GM19238 (cell line): ENCODE data around the gene CRYBG2.
"Not testable (repeated sequence)": the region's sequence is repeated elsewhere in the genome, so short reads cannot be mapped to it uniquely, and the experiment has no call there.

Experiments used
- DNase-seq: peaks from one replicate; pipeline ENCODE4 v3.0.0; 2011; ENCODE audit warnings: low spot score; ENCODE audit not compliant: insufficient read length

Gene CRYBG2

GRCh38 chr1:26350701-26351589 lies 3.0 kb downstream of the CRYBG2 start:
- no peak for DNase-seq

DNA sequence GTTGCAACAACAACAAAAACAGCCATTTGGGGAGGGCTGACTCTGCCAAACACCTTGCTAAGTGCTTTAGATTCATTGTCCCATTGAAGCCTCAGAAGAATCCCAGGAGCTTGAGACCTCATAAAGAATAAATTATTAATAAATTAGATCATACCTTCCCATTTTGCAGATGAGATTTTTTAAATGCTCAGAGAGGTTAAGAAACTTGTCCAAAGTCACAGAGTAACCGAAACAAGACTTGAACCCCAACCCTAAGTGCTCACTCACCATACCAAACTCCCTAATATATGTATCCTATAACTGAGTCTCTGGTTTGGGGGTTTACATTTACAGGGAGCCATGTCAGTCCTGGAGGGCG lies 3.6 kb downstream of the CRYBG2 start:
- no peak for DNase-seq

- DNase-seq, result no peak
Observed at GRCh38 chr1:26349877-26350244, 4.1 kb downstream of the CRYBG2 start.

GRCh38 chr1:26349188-26349876 lies 4.6 kb downstream of the CRYBG2 start:
- DNase-seq, result no peak

- no peak for DNase-seq
Observed at GRCh38 chr1:26346274-26347033, 7.5 kb downstream of the CRYBG2 start.

DNA sequence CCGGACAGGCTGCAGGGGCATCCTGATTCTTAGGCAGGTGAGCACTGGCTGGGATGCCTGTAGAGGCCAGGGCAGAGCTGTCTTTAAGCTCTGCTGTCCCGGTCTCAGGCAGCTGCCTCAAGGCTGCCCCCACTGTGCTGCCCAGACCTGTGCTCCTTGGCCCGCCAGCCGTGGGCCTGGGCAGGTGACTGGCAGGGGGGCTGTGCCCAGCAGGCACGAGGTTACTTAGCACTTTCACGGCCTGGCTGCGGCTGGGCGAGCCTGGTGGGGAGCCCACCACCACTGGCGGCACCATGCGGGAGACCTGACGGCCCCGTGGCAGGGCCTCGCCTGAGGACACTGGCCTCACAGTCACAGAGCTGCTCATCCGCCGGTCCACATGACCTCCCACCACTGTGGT lies 8.2 kb downstream of the CRYBG2 start:
- DNase-seq, result no peak

DNA sequence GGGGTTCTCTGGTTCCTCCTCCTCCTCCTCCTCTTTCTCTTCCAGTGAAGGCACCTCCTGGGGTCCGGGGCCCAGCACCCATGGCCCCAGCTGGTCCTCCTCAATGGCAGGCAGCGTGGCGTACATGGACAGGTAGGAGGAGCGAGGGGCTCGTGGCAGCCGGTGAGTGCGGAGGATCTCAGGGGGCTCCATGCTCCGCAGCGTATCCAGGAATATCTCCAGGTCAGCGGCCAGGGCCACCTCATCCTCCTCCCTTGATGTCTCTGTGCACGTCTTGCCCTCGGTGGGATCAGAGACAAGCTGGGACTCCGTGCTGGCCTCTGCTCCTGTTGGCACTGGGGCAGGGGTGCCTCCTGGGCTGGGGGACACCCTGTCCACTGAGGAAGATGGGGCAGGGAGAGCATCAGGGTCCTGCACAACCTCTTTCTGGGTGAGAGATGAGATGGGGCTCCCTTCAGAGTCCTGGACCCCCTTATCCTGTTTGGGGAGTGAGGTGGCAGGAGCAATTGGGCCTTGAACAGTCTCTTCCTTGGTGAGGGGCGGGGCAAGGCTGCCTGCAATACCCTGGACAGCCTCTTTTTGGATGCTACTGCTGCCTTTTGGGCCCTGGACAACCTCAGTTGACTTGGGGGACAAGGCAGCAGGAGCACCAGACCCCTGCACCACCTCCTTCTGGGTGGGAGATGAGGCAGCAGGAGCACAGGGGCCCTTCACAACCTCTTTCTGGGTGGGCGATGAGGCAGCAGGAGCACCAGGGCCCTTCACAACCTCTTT lies 9.6 kb downstream of the CRYBG2 start:
- DNase-seq, result no peak

GRCh38 chr1:26340047-26340481 lies 13.9 kb downstream of the CRYBG2 start:
- no peak for DNase-seq

GRCh38 chr1:26338670-26339069 lies 15.3 kb downstream of the CRYBG2 start:
- no peak for DNase-seq

DNA sequence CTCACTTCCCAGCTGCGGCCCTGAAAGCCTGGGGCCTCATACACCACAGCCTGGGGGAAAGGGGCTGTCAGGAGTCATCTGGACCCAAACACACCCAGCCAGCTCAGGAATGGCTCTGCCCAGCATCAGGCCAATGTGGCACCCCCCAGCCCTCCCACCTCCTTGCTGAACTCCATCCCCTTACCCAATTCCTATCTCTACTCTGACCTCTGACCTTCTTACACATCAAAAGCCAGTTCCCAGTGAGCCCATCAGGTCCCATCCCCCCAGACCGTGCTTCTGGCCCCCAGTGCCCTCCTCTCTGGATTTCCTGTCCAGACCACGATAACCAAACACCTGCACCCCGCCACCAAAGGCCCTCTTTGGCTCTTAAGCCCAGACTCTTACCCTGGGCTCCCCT lies 16.3 kb downstream of the CRYBG2 start:
- DNase-seq, result no peak

DNA sequence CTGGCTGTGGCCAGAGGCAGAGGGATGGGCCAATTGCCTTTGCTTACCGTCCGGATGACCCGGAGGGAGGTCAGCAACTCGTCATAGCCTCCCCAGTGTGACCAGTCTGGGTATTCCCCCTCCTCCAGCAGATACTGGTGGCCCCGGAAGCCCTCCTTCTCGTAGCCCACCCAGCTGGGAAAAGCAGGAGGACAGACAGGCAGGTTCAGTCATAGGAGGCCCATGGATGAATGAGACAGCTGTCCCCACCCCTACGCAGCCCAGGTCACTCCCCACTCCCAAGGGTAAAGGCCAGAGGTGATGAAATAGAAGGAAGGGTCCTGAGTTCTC lies 16.8 kb downstream of the CRYBG2 start:
- DNase-seq, result no peak

- peak; percentile 78 for DNase-seq
Observed at GRCh38 chr1:26336477-26337205, 17.3 kb downstream of the CRYBG2 start.

DNA sequence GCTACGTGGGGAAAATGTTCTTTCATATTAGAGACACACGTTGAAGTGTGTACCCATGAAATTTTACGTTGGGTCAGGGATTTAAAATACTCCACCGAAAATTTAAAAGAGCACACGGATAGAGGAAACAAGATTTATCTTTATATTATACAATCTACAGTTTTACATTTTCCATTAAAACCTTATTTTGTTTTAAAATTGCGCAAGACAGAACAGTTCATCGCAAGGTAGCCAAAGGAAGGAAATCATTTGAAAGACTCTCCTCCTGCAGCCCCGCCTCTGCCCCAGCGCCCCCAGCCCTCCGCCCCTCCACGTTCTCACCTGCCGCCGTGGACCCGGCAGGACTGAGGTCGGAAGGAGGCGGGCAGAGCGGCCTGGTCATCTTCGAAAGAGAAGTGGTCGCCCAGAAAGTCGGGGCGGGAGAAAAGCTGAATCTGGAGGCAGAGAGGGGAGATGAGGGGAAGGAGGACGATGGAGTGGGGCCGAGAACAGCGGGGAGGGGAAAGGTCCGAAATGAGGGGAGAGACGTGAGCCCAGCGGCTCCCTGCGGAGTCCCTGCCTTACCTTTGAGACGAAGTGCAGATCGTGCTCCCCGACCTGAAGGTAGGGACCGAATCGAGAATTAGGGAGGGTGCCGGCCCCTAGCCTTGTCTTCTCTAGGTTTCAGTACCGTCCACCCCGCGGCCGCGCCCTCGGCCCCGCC lies 18.0 kb downstream of the CRYBG2 start:
- no peak for DNase-seq

GRCh38 chr1:26333312-26333711 lies 20.6 kb downstream of the CRYBG2 start:
- not testable (repeated sequence) for DNase-seq

DNA sequence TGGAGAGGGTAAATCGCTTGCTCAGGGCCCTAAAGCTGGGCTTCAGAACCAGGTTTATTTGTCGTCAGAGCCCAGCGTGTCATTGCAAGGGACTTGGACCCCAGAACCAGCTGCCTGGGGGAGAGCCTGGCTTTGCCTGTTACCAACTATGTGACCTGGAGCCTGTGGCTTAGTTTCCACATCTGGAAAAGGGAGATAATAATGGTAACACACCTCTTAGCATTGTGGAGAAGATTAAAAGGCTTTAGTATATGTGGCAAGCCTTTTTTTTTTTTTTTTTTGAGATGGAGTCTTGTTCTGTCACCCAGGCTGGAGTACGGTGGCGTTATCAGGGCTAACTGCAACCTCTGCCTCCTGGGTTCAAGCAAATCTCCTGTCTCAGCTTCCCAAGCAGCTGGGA lies 23.7 kb downstream of the CRYBG2 start:
- no peak for DNase-seq

DNA sequence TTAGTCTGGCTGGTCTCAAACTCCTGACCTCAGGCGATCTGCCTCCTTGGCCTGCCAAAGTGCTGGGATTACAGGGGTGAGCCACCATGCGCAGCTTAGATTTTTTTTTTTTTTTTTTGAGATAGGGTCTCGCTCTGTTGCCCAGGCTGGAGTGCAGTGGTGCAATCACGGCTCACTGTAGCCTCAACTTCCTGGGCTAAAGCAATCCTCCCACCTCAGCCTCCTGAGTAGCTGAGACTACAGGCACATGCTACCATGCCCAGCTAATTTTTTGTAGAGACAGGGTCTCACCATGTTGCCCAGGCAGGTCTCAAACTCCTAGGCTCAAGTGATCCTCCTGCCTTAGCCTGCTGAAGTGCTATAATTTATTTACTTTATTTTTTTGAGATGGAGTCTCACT lies 24.6 kb downstream of the CRYBG2 start:
- not testable (repeated sequence) for DNase-seq

DNA sequence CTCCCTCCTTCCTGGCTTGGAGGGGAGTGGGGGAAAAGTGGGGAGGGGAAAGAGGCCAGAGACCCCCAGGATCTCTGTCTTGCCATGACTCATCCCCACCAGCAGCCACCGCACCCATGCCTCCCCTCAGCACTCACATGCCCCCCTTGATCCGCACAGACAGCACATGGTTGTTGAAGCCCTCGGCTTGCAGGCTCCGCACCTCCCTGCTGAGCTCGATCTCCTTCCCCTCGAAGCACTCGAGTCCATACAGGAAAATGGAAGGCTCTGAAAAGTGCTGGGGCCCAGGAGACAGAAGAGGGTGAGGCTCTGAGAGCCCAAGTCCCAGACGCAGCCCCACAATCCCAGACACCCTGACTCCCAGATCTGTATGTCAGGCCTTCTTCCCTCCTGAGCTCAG lies 25.3 kb downstream of the CRYBG2 start:
- DNase-seq, result no peak

DNA sequence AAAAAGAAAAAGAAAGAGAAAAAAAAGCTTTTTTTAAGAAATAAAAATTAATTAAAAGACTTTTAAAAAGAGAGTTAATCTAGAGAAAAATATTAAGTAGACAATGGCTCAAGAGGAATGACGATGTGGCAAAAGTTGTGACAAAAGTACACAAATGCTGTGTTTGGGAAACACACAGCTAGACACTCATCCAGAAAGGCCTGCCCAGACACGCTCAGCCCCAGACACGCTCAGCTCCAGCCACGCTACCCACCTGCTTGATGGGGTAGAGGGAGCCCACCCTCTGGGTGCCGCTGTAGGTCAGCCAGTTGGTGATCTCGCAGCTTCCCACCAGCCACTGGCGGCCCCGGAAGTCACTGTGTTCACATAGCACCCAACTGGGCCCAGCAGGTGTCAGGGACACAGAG lies 26.0 kb downstream of the CRYBG2 start:
- DNase-seq, result no peak

DNA sequence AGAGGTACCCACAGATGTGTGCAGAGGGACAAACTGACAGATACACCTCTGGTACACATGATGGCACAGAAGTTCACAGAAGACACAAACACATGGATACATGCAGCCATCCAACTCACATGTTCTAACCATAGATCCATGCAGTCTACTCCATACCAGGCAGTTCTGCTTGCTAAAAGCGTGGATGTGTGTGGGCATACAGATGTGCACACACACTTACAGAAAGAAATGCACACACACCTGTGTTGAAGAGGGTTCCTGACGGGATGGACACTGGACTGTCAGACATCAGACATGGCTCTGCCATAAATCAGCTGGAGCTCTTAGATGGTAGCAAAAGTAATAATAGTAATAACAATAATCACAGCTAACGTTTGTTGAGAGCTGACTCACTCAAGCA lies 29.4 kb downstream of the CRYBG2 start:
- DNase-seq, result no peak

DNA sequence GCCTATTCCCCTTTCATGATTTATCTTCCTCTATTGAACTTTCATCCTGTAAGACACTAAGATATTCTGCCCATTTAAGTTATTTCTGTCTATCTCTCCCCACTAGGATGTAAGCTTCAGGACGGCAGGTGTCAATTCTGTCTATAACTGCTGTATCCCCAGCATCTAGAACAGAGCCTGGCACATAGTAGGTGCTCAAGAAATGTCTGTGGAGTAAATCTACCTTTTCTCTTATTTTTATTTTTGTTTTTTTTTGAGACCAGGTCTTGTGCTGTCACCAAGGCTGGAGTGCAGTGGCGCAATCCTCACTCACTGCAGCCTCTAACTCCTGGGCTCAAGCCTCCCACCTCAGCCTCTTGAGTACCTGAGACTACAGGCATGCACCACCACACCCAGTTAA lies 30.5 kb downstream of the CRYBG2 start:
- DNase-seq, result no peak
